Ovary (tissue), 3 donors: Measurements from ENCODE around the gene PCDHGA5.

Experiments
- POLR2A ChIP-seq: fragments of 450-650 bp; IDR thresholded peaks from one replicate; pipeline ENCODE4 v1.6.1; 2017; ENCODE audit warnings: antibody characterized with exemption, mild to moderate bottlenecking, moderate library complexity
- TF ChIP-seq, protein P1 (sequence below), 3 donors: fragments of 450-650 bp in 2 of 3; fragments of 200-600 bp in 1 of 3; IDR thresholded peaks; one replicate each; pipeline versions ENCODE4 v1.5.1 to v1.8.0; 2016 to 2022; ENCODE audit warnings: antibody characterized with exemption in 3 of 3, mild to moderate bottlenecking in 1 of 3
- donor health status: DM: no; HTN: no; CAD: no.

DNA sequence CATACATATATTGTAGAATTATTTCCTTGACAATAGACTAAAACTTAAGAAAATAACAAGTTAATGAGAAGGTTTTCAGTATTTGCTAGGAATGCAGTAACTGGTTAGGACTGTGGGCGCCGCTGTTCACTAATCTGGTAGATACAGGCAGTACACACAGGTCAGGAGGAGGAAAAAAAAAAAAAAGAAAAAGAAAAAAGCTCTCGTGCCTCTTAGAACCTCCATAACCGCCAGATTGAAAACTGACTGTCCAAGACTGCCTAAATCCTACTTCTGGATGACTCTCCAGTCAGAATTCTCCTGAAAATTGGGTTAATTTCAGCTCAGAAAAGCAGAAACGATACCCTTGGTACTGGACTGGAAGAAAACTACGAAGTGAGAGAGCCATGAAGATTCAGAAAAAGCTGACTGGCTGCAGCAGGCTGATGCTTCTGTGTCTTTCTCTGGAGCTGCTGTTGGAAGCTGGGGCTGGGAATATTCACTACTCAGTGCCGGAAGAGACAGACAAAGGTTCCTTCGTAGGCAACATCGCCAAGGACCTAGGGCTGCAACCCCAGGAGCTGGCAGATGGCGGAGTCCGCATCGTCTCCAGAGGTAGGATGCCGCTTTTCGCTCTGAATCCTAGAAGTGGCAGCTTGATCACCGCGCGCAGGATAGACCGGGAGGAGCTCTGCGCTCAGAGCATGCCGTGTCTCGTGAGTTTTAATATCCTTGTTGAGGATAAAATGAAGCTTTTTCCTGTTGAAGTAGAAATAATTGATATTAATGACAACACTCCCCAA, 33.5 kb upstream of the PCDHGA5 start, which contains the start of gene PCDHGA1:
- TF ChIP-seq, protein P1, sequence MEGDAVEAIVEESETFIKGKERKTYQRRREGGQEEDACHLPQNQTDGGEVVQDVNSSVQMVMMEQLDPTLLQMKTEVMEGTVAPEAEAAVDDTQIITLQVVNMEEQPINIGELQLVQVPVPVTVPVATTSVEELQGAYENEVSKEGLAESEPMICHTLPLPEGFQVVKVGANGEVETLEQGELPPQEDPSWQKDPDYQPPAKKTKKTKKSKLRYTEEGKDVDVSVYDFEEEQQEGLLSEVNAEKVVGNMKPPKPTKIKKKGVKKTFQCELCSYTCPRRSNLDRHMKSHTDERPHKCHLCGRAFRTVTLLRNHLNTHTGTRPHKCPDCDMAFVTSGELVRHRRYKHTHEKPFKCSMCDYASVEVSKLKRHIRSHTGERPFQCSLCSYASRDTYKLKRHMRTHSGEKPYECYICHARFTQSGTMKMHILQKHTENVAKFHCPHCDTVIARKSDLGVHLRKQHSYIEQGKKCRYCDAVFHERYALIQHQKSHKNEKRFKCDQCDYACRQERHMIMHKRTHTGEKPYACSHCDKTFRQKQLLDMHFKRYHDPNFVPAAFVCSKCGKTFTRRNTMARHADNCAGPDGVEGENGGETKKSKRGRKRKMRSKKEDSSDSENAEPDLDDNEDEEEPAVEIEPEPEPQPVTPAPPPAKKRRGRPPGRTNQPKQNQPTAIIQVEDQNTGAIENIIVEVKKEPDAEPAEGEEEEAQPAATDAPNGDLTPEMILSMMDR (IDR thresholded peaks at IDR 0.05): no peak
- TF ChIP-seq POLR2A: no peak
